ENCODE measurements around the gene PAF1.

Gene PAF1

GRCh38 chr19:39417463-39418181, 26.7 kb upstream of the PAF1 start:
- no peak for DNase-seq (ENCODE audit: low read depth)

GRCh38 chr19:39416152-39417120, 25.5 kb upstream of the PAF1 start:
- no peak for DNase-seq (ENCODE audit: low read depth)

GRCh38 chr19:39415111-39416046, 24.5 kb upstream of the PAF1 start:
- DNase-seq (ENCODE audit: low read depth), result no peak

- no peak for DNase-seq (ENCODE audit: low read depth)
These were observed 23.2 kb upstream of the PAF1 start for GRCh38 chr19:39413911-39414608.

GRCh38 chr19:39413272-39413910, 22.5 kb upstream of the PAF1 start:
- no peak for DNase-seq (ENCODE audit: low read depth)

GRCh38 chr19:39412867-39413271, 22.0 kb upstream of the PAF1 start:
- no peak for DNase-seq (ENCODE audit: low read depth)

- peak; percentile 96 for DNase-seq (ENCODE audit: low read depth)
These were observed 21.4 kb upstream of the PAF1 start, which contains the start of gene PLEKHG2 for GRCh38 chr19:39412100-39412866. Gene PLEKHG2, plus strand, starts transcription at chr19:39412669. Its CDS starts 1,418 bp downstream, at chr19:39414087.

GRCh38 chr19:39411832-39412099, 20.9 kb upstream of the PAF1 start:
- DNase-seq (ENCODE audit: low read depth), result peak; percentile 80

- no peak for DNase-seq (ENCODE audit: low read depth)
These were observed 20.4 kb upstream of the PAF1 start for GRCh38 chr19:39411081-39411831.

GRCh38 chr19:39410831-39411080, 19.9 kb upstream of the PAF1 start:
- DNase-seq (ENCODE audit: low read depth), result no peak

GRCh38 chr19:39410017-39410830, 19.3 kb upstream of the PAF1 start:
- no peak for DNase-seq (ENCODE audit: low read depth)

- peak; percentile 51 for DNase-seq (ENCODE audit: low read depth)
These were observed 18.5 kb upstream of the PAF1 start for GRCh38 chr19:39409208-39410016.

GRCh38 chr19:39408392-39409207, 17.7 kb upstream of the PAF1 start:
- no peak for DNase-seq (ENCODE audit: low read depth)

GRCh38 chr19:39407660-39408391, 16.9 kb upstream of the PAF1 start:
- no peak for DNase-seq (ENCODE audit: low read depth)

- no peak for DNase-seq (ENCODE audit: low read depth)
These were observed 16.4 kb upstream of the PAF1 start for GRCh38 chr19:39407410-39407659.

GRCh38 chr19:39406656-39407409, 15.9 kb upstream of the PAF1 start, which contains the start of gene ZFP36:
Gene ZFP36, plus strand, starts transcription at chr19:39406847. Its CDS starts 58 bp downstream, at chr19:39406905.
- DNase-seq (ENCODE audit: low read depth), result peak; percentile 72
